ENCODE results near the gene IL17B.

The IL17B gene

GRCh38 chr5:149328177-149328576, 50.9 kb downstream of the IL17B start:
- no peak overlapping the region for H3K4me3 ChIP-seq (ENCODE audit: low read length)
- H3K9me3 ChIP-seq (ENCODE audit: control insufficient read depth, insufficient read depth, low read length) = no peaks in the 10 kb centered on the region
- H3K9me2 ChIP-seq (replicated peaks; ENCODE audit: control insufficient read depth, low read length) = no peaks in the 10 kb centered on the region; the same call in 1 of the 2 replicates
- no peaks in the 10 kb centered on the region for H3K36me3 ChIP-seq (ENCODE audit: control insufficient read depth, low read length)
- H4K20me1 ChIP-seq (ENCODE audit: control insufficient read depth, insufficient read depth, low read depth, low read length) = no peaks in the 10 kb centered on the region
- TF ChIP-seq EZH2phosphoT487 (IDR thresholded peaks at IDR 0.05; ENCODE audit: borderline replicate concordance, low read length) = no peak
- TF ChIP-seq CTCF (IDR thresholded peaks at IDR 0.05; ENCODE audit: low read depth, low read length, poor library complexity, severe bottlenecking) = no peak
- no peaks in the 10 kb centered on the region for H3F3A ChIP-seq (ENCODE audit: control insufficient read depth, insufficient read depth)
- H3K27me3 ChIP-seq (ENCODE audit: control insufficient read depth, low read length) = no peaks in the 10 kb centered on the region
- no peaks in the 10 kb centered on the region for H3K4me1 ChIP-seq (ENCODE audit: control insufficient read depth, low read length)
- no peak overlapping the region for H3K4me2 ChIP-seq (ENCODE audit: low read length)
- H3K79me2 ChIP-seq (ENCODE audit: control insufficient read depth, low read length) = no peaks in the 10 kb centered on the region
- no peak overlapping the region for H3K27ac ChIP-seq (ENCODE audit: low read depth, low read length)

DNA sequence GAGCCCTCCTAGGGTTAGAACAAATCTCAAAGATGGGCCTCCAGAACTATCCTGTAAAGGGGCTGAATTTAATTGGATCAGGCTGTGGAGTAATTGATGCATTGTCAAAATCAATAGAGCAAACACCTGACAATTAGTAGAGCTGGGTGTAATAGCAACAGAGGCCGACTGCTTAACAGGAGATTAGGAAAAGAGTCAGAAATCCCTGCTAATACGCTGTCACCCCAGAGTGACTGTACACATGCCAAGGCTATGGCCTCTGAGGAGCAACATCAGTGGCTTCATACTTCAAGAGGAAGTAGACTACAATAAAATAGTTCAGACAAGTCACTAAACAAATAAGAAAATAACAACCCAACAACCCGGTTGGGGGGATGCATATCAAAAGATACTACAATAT, 52.5 kb downstream of the IL17B start:
- Histone ChIP-seq H3K4me1 (ENCODE audit: control insufficient read depth, low read length) (no peaks in the 10 kb centered on the region), H3K27me3 (ENCODE audit: control insufficient read depth, low read length) (no peaks in the 10 kb centered on the region), H3F3A (ENCODE audit: control insufficient read depth, insufficient read depth) (no peaks in the 10 kb centered on the region), H3K9me3 (ENCODE audit: control insufficient read depth, insufficient read depth, low read length) (no peaks in the 10 kb centered on the region), H3K36me3 (ENCODE audit: control insufficient read depth, low read length) (no peaks in the 10 kb centered on the region), H3K4me3 (ENCODE audit: low read length) (no peak overlapping the region), H4K20me1 (ENCODE audit: control insufficient read depth, insufficient read depth, low read depth, low read length) (no peaks in the 10 kb centered on the region), H3K9me2 (replicated peaks; ENCODE audit: control insufficient read depth, low read length) (no peaks in the 10 kb centered on the region; the same call in 1 of the 2 replicates), H3K79me2 (ENCODE audit: control insufficient read depth, low read length) (no peaks in the 10 kb centered on the region), H3K4me2 (ENCODE audit: low read length) (no peak overlapping the region), H3K27ac (ENCODE audit: low read depth, low read length) (no peak overlapping the region)
- TF ChIP-seq CTCF (IDR thresholded peaks at IDR 0.05; ENCODE audit: low read depth, low read length, poor library complexity, severe bottlenecking) = no peak
- TF ChIP-seq EZH2phosphoT487 (IDR thresholded peaks at IDR 0.05; ENCODE audit: borderline replicate concordance, low read length) = no peak

DNA sequence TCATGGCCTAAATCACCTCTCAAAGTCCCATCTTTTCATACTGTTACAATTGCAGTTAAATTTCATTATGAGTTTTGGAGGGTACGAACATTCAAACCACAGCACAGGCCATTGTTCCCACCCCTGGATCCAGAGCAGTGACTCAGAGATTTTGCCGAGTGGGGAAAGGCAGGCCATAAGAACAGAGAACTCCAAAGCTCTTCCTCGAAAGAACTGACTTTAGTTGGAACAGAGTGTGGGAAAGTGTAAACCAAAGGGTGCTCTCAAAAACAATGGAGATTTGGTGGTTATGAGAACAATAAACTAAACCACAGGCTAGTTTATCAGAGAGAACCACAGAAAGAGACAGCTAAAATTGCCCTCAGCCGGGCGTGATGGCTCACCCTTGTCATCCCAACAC, 53.2 kb downstream of the IL17B start:
- no peak overlapping the region for H3K27ac ChIP-seq (ENCODE audit: low read depth, low read length)
- no peaks in the 10 kb centered on the region for H3K79me2 ChIP-seq (ENCODE audit: control insufficient read depth, low read length)
- no peaks in the 10 kb centered on the region for H3K27me3 ChIP-seq (ENCODE audit: control insufficient read depth, low read length)
- no peaks in the 10 kb centered on the region for H3K4me1 ChIP-seq (ENCODE audit: control insufficient read depth, low read length)
- H3K9me3 ChIP-seq (ENCODE audit: control insufficient read depth, insufficient read depth, low read length) = no peaks in the 10 kb centered on the region
- H3F3A ChIP-seq (ENCODE audit: control insufficient read depth, insufficient read depth) = no peaks in the 10 kb centered on the region
- no peaks in the 10 kb centered on the region; the same call in 1 of the 2 replicates for H3K9me2 ChIP-seq (replicated peaks; ENCODE audit: control insufficient read depth, low read length)
- H3K36me3 ChIP-seq (ENCODE audit: control insufficient read depth, low read length) = no peaks in the 10 kb centered on the region
- H4K20me1 ChIP-seq (ENCODE audit: control insufficient read depth, insufficient read depth, low read depth, low read length) = no peaks in the 10 kb centered on the region
- TF ChIP-seq CTCF (IDR thresholded peaks at IDR 0.05; ENCODE audit: low read depth, low read length, poor library complexity, severe bottlenecking) (no peak), EZH2phosphoT487 (IDR thresholded peaks at IDR 0.05; ENCODE audit: borderline replicate concordance, low read length) (no peak)
- no peak overlapping the region for H3K4me2 ChIP-seq (ENCODE audit: low read length)
- no peak overlapping the region for H3K4me3 ChIP-seq (ENCODE audit: low read length)

All from DOHH2 (cell line).